CD14-positive monocyte (primary cell): ENCODE data around the gene ZBTB7C. TPM values are rescaled to one million over a fixed set of nuclear protein-coding genes. Genes with fewer than 3 reads are reported as not detected.

ENCODE experiments used
- DNase-seq, 3 donors: peaks; one replicate each; pipeline ENCODE4 v3.0.0-alpha.2; 2011 to 2022
- H2AFZ ChIP-seq: 2 replicates; pipeline ENCODE4 v1.6.0; 2012; ENCODE audit warnings: mild to moderate bottlenecking, low read depth, low read length, inconsistent platforms; ENCODE audit not compliant: insufficient read depth, poor library complexity, severe bottlenecking
- H3K27ac ChIP-seq, 2 donors: 1 replicate in 1 of 2; 2 replicates in 1 of 2; pipeline ENCODE4 v1.5.1; 2012 to 2013; ENCODE audit warnings: low read length in 2 of 2, control low read depth in 1 of 2, inconsistent platforms in 1 of 2, low read depth in 1 of 2, mild to moderate bottlenecking in 1 of 2
- H3K27me3 ChIP-seq, 2 donors: one replicate each; pipeline versions ENCODE4 v1.6.0 to v1.6.1; 2011 to 2013; ENCODE audit warnings: low read length in 2 of 2; ENCODE audit not compliant: control insufficient read depth in 2 of 2, insufficient read depth in 2 of 2
- H3K36me3 ChIP-seq, 2 donors: replicated peaks in 1 of 2; 1 replicate in 1 of 2; 2 replicates in 1 of 2; pipeline versions ENCODE4 v1.5.1 to v1.6.1; 2012 to 2013; ENCODE audit warnings: low read length in 2 of 2, control low read depth in 1 of 2, inconsistent platforms in 1 of 2, mild to moderate bottlenecking in 1 of 2; ENCODE audit not compliant: insufficient read depth in 2 of 2, control insufficient read depth in 1 of 2
- H3K4me1 ChIP-seq, 2 donors: 1 replicate in 1 of 2; 2 replicates in 1 of 2; pipeline versions ENCODE4 v1.5.1 to v1.6.1; 2012 to 2013; ENCODE audit warnings: low read length in 2 of 2, control low read depth in 1 of 2, inconsistent platforms in 1 of 2, mild to moderate bottlenecking in 1 of 2, moderate library complexity in 1 of 2; ENCODE audit not compliant: insufficient read depth in 2 of 2, control insufficient read depth in 1 of 2
- H3K4me2 ChIP-seq: replicated peaks from 2 replicates; pipeline ENCODE3; 2012; ENCODE audit warnings: low read length, moderate library complexity, mild to moderate bottlenecking; ENCODE audit not compliant: poor library complexity, severe bottlenecking; ENCODE audit errors: extremely low read depth
- H3K4me3 ChIP-seq, 3 experiments: fragments of 200-600 bp in 1 of 3; sonication (generic) in 1 of 3; replicated peaks in 1 of 3; 1 replicate in 2 of 3; 2 replicates in 1 of 3; pipeline ENCODE4 v1.5.1; 2011 to 2013; ENCODE audit warnings: low read length in 3 of 3, mild to moderate bottlenecking in 3 of 3, control low read depth in 2 of 3, low read depth in 2 of 3, inconsistent platforms in 1 of 3, moderate library complexity in 1 of 3
- H3K79me2 ChIP-seq: 2 replicates; pipeline ENCODE4 v1.6.0; 2012; ENCODE audit warnings: mild to moderate bottlenecking, control low read depth, inconsistent platforms, low read length, moderate library complexity; ENCODE audit not compliant: insufficient read depth
- H3K9ac ChIP-seq: 2 replicates; pipeline ENCODE4 v1.6.0; 2017; ENCODE audit warnings: low read length, mild to moderate bottlenecking; ENCODE audit not compliant: insufficient read depth, poor library complexity, severe bottlenecking
- H3K9me3 ChIP-seq, 2 donors: replicated peaks in 1 of 2; 1 replicate in 1 of 2; 2 replicates in 1 of 2; pipeline versions ENCODE4 v1.5.1 to v1.6.1; 2012 to 2013; ENCODE audit warnings: low read length in 2 of 2, control low read depth in 1 of 2; ENCODE audit not compliant: control insufficient read depth in 1 of 2, insufficient read depth in 1 of 2
- H4K20me1 ChIP-seq: 2 replicates; pipeline ENCODE4 v1.6.0; 2012; ENCODE audit warnings: mild to moderate bottlenecking, low read length, control low read depth, moderate library complexity; ENCODE audit not compliant: insufficient read depth
- H3K27ac Mint-ChIP-seq, 7 donors: one replicate each; pipeline ENCODE4 v1.8.0; 2020; ENCODE audit warnings: mild to moderate bottlenecking in 7 of 7, mixed read lengths in 7 of 7, moderate library complexity in 6 of 7, inconsistent platforms in 2 of 7
- H3K27me3 Mint-ChIP-seq, 3 donors: one replicate each; pipeline ENCODE4 v1.8.0; 2021 to 2022; ENCODE audit warnings: low read depth in 3 of 3, mild to moderate bottlenecking in 3 of 3, mixed read lengths in 3 of 3, moderate library complexity in 3 of 3, inconsistent platforms in 1 of 3
- H3K36me3 Mint-ChIP-seq, 2 donors: one replicate each; pipeline ENCODE4 v1.8.0; 2020; ENCODE audit warnings: mixed read lengths in 2 of 2, inconsistent platforms in 1 of 2, mild to moderate bottlenecking in 1 of 2
- H3K4me1 Mint-ChIP-seq: one replicate; pipeline ENCODE4 v1.8.0; 2020; ENCODE audit warnings: mild to moderate bottlenecking, mixed read lengths
- H3K4me3 Mint-ChIP-seq, 2 donors: one replicate each; pipeline ENCODE4 v1.8.0; 2020; ENCODE audit warnings: mild to moderate bottlenecking in 2 of 2, mixed read lengths in 2 of 2, moderate library complexity in 1 of 2
- H3K9me3 Mint-ChIP-seq, 7 donors: one replicate each; pipeline ENCODE4 v1.8.0; 2020 to 2022; ENCODE audit warnings: mixed read lengths in 7 of 7, mild to moderate bottlenecking in 6 of 7, moderate library complexity in 6 of 7, inconsistent platforms in 2 of 7
- CTCF ChIP-seq: fragments of 200-600 bp; IDR thresholded peaks from one replicate; pipeline ENCODE4 v1.8.0; 2022; ENCODE audit warnings: antibody characterized with exemption, mild to moderate bottlenecking
- WGBS: methylation state at CpG from one replicate; pipeline ENCODE4 v1.1.5; 2013; ENCODE audit warnings: missing lambda C conversion rate; ENCODE audit not compliant: insufficient coverage; 5-methylcytosine and 5-hydroxymethylcytosine counted together
- intact Hi-C, 2 donors: fragments of 100-400 bp; cut with micrococcal nuclease; formaldehyde crosslinking; loops; one replicate each; pipeline versions ENCODE4 v1.15.0 to v1.15.1; 2023
- polyA plus RNA-seq, 3 donors: library from polyadenylated mRNA; depleted of rRNA in 1 of 3; unstranded in 2 of 3; stranded (reverse) in 1 of 3; fragments of 300-500 nt in 2 of 3; fragments of >200 nt in 1 of 3; fragmentation: Illumina TruSeq in 2 of 3; gene quantifications; 1 replicate in 2 of 3; 2 replicates in 1 of 3; pipeline ENCODE4 v1.2.3, GENCODE V29; 2012 to 2021

The ZBTB7C gene
- polyA plus RNA-seq, 3 donors, result 0.03 to 0.09 TPM; not detected in 1

GRCh38 chr18:48034651-48035555, 374.3 kb downstream of the ZBTB7C start:
- Histone ChIP-seq H3K4me1 (no peaks in the 10 kb centered on the region), H2AFZ (no peak overlapping the region), H3K4me3 (no peak overlapping the region), H3K4me2 (no peak overlapping the region), H3K36me3 (no peaks in the 10 kb centered on the region), H4K20me1 (no peaks in the 10 kb centered on the region), H3K9ac (no peak overlapping the region), H3K79me2 (no peaks in the 10 kb centered on the region), H3K27me3 (no peaks in the 10 kb centered on the region), H3K9me3 (no peaks in the 10 kb centered on the region), H3K27ac (no peak overlapping the region)
- intact Hi-C loops, result no loop called here
- Mint-ChIP-seq H3K4me3 (no peak overlapping the region), H3K36me3 (no peaks in the 10 kb centered on the region), H3K9me3 (no peaks in the 10 kb centered on the region), H3K27ac (no peak overlapping the region), H3K4me1 (no peaks in the 10 kb centered on the region), H3K27me3 (peaks cover 1 to 5% (median 3%) of the 10 kb centered on the region in 3 donors)
- 94% methylated on average over 12 of the region's 16 CpGs for WGBS
- DNase-seq, result no peak
- no peak for TF ChIP-seq CTCF

GRCh38 chr18:48033790-48034650, 375.2 kb downstream of the ZBTB7C start:
- H3K4me3 Mint-ChIP-seq, result no peak overlapping the region

More at GRCh38 chr18:48033790-48034650, 375.2 kb downstream of the ZBTB7C start:
- Histone ChIP-seq H3K9ac (no peak overlapping the region), H3K4me1 (no peaks in the 10 kb centered on the region), H3K4me2 (no peak overlapping the region), H3K4me3 (no peak overlapping the region), H3K79me2 (no peaks in the 10 kb centered on the region), H3K36me3 (no peaks in the 10 kb centered on the region), H3K9me3 (no peaks in the 10 kb centered on the region), H3K27me3 (no peaks in the 10 kb centered on the region), H4K20me1 (no peaks in the 10 kb centered on the region), H2AFZ (no peak overlapping the region), H3K27ac (no peak overlapping the region)
- Mint-ChIP-seq H3K4me1 (no peaks in the 10 kb centered on the region), H3K36me3 (no peaks in the 10 kb centered on the region), H3K27me3 (peaks cover 1 to 5% (median 3%) of the 10 kb centered on the region in 3 donors), H3K27ac (no peak overlapping the region), H3K9me3 (no peaks in the 10 kb centered on the region)
- DNase-seq, result no peak
- intact Hi-C loops, result no loop called here
- TF ChIP-seq CTCF, result no peak
- WGBS, result 95% methylated on average over 6 of the region's 9 CpGs
